Bone marrow (tissue), 2 donors: ENCODE data around the gene ADARB2.
"Not testable (repeated sequence)": the region's sequence is repeated elsewhere in the genome, so short reads cannot be mapped to it uniquely, and the experiment has no call there.

Experiments used
- DNase-seq, 2 donors: peaks; one replicate each; lab custom pipeline; 2025; lab: John Stamatoyannopoulos, UW

Gene ADARB2

DNA sequence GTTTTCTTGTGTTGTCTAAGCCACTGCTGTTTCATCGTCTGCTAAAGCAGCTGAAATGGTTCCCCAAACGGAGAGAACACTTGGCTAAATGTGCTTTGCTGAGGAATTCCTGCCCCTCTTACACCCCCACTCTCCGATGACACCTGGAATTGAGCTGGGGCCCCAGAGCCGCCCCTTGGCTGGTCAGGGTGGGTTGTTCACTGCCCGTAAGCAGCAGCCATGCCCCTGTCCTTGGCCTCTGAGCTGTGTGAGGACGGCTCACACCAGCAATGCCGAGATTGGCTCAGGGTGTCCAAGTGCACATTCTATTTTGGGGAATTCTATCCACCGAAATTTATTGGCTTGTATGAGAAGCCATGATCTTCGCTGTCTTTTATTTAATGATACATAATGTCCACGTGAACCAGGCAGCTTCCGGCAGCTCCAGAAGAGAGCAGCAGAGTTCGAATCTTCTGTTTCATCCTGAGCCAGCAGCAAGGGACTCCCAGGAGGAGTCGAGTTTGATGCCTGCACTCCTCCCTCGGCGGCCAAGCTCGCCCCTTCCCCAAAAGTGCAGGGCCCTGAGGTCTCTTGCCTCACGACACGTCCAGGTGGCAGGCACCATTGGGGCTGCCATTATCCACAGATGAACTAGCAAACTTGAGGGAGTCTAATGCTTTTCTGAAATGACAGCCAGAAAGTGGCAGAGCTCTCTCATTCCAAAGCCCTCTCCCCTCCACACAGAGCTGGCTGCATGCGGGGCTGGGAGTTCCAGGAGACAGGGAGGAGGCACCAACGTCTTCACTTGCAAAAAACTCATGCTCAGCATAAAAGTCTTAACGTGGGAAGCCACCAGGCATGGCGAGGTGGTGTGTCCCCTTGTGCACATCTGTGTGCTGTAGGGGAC lies 567.1 kb downstream of the ADARB2 start:
- no peak for DNase-seq

DNA sequence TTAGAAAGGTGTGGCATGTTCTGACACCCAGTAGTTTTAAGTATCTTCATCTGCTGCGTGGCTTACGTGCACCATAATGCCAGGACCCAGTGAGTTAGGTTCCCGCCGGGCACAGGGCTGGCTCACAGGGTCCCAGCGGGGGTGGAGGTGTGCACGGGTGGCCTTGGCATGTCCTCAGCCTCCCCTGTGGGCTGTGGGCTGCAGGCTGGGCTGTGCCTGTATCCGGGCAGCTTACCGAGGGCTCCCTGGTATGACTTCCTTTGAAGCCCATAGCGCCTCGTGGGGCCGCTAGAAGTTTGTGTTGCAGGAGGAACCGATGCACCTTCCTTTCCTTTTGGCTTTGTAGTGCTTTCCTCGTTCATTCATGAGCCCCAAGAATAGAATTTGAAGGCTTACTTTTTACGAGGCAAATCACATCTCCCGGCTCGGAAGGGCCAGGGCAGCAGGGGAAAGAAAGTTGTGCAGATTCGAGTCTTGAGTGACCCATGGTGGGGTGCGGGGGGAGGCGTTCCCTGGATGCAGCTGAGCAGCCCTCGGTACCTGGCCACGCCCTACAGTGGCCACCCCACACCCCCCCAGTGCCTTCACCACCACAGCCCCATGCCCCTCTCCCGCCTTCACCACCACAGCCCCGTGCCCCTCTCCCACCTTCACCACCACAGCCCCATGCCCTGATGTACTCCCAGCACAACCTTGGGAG lies 568.0 kb downstream of the ADARB2 start:
- DNase-seq, result no peak

DNA sequence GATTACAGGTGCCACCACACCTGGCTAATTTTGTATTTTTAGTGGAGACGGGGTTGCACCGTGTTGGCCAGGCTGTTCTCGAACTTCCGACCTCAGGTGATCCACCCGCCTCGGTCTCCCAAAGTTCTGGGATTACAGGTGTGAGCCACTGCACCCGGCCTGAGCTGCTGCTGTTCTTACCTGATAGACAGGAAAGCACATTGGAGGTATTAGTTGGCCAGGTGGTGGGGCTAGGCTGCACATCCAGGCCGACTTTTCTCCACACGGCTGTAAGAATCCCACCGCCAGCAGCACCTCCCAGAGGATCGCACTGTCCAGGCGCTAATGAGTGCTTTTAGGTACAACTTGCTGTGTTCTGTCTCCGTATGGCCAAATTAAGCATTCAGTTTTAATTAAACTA lies 568.6 kb downstream of the ADARB2 start:
- DNase-seq, result no peak

DNA sequence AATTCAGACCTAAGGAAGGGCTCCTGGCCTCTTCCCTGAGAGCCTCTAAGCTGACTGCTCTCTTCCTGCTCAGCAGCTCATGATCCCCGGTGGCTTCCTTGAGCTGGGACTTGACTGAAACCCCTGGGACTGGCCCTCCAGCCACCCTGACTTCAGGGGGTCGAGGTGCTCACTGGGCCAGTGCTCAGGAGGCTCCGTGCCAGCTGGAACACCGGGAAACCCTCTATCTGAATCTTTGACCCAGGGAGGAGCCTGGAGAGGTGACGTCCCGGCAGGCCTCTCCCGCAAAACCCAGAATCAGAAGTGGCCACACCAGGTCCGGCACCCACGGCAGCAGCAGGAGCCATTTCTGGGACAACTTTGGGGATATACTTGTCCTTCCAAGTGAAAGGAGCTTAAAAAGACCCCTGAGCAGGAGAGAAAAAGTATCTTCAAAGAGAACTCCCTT lies 570.5 kb downstream of the ADARB2 start:
- no peak for DNase-seq

DNA sequence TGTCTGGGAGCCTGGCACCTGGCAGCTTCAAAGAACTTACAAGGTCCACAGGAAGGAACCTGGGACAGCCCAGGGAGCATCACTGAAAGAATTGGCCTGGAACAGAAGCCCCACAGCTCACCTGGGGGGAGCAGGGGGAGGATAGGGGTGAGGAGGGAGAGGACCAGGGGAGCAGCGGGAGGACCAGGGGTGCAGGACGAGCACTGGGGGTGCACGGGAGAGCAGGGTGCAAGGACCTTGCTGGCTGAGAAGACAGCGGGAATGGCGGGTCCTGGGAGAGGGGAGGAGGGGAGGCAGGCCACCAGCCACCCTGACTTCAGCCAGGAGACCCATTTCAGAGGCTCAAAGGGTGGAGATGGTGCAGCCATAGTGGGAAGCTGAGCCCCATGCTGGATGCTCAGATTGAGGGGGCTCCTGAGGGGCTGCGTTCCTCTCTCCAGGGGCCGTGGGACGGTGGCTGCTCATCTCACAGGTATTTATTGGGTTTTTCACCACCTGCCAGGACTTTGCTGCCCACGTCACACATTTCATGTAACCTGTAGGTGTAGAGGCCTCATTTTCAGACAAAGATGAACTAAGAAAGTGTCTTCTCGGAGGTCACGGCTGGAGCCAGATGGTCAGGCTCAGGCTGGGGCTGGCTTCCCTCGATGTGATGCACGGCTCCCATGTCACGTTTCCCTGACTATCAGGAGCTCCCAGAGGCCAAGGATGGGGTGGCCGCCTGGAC lies 571.1 kb downstream of the ADARB2 start:
- DNase-seq, result no peak

DNA sequence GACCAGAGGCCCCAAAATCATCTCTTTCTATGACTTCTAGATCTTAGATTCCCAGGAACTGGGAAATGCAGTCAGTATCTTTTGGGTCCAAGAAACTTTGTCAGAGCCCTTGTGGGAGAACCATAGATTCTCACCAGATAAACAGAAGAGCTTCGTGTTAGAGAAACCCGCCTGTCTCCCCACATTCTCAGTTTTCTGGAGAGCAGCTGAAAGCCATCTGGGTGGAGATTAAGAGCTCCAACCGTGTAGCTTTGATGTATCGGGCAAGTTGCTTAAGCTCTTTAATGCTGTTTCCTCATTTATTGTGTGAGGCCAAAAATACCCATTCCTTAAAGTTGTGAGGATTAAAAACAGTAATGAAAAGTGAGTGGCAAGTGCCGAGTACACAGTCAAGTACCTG lies 573.5 kb downstream of the ADARB2 start:
- no peak for DNase-seq

DNA sequence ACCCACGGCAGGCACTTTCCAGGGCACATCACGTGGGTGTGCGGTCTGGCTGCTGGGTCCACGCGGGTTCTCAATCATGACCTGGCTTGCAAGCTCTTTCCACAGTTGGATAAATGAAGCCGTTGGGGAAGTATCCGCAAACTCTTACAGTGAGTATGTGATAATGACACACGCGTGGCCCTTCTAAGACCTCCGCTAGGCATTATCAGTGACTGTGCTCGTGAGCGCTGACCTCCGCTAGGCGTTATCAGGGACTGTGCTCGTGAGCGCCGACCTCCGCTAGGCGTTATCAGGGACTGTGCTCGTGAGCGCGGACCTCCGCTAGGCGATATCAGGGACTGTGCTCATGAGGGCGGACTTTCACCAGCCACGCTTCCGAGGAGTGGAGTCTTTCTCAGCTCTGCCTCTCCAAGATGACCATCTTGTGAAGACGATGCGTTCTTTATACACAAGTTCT lies 574.1 kb downstream of the ADARB2 start:
- no peak for DNase-seq

DNA sequence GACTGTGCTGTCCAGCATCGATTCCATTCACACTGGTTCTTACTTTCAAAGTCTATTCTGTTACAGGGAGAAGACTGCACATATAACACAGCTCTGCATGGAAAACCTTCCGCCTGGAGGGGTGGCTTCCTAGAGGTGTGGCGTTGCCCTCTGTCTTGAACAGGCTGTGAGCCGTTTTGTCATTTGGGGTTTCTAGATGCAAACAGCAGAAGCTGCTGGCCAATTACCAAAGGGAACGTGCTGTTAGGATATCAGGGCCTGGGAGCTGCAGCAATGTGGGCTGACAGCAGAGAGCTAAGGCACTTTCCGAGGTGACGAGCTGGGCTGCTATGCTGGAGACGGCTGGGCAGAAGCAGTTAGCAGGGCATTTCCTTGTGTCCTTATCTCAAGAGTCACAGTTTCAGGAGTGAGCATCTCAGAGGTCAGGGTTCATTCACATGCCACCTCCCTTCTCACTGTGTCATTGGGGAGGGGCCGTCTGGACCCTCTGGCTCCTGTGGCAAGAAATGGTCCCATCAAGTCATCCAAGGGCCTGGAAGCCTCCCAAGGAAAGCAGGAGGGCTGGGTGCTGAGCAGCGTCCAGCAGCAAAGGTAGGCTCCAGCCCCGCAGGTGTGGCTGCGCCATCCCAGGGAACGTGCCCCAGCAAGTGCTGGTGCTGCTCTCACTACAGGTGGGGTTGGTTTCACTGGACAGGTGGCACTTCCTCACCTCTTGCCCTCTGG lies 574.7 kb downstream of the ADARB2 start:
- no peak for DNase-seq

DNA sequence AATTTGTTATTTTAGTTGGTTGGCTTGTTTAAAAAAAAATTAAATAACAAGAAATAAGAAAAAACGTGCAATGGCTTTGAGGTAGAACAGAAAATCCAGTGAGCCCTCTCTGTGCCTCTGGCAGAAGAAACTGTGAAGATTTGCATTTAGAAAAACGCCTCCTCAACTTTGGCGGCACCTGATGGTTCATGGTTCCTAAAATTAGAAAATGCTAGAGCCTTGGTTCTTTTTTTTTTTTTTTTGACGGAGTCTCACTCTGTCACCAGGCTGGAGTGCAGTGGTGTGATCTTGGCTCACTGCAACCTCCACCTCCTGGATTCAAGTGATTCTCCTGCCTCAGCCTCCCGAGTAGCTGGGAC lies 576.0 kb downstream of the ADARB2 start:
- not testable (repeated sequence) for DNase-seq

DNA sequence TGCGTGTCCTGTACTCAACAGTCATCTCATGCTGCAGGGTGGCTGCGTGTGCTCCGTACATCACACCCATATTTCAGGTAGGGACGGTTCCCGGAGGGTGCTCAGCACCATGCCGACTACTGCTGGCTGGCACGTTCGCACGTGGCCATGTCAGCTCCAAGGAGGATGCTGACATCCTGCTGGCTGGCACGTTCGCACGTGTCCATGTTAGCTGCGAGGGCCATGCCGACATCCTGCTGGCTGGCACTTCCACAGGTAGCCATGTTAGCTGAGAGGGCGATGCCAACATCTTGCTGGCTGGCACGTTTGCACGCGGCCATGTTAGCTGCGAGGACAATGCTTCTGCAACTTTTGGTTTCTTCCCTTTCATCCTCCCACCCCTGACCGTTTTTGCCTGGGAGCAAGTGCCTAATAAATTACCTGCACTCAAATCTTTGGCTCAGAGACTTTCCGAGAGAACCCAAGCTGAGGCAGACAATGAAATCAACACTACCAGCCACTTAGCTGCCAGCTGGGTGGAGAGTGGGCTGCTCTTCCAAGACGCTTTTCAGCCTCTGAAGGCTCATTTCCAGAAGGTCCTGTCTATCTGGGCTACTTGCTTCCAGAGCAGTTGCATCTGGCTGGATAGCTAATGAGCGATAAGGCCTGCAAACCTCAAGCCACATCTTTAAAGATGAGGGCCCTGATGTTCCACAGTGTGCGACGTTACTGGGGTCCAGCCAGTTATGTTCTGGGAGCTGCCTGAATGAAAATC lies 576.6 kb downstream of the ADARB2 start:
- DNase-seq, result no peak

DNA sequence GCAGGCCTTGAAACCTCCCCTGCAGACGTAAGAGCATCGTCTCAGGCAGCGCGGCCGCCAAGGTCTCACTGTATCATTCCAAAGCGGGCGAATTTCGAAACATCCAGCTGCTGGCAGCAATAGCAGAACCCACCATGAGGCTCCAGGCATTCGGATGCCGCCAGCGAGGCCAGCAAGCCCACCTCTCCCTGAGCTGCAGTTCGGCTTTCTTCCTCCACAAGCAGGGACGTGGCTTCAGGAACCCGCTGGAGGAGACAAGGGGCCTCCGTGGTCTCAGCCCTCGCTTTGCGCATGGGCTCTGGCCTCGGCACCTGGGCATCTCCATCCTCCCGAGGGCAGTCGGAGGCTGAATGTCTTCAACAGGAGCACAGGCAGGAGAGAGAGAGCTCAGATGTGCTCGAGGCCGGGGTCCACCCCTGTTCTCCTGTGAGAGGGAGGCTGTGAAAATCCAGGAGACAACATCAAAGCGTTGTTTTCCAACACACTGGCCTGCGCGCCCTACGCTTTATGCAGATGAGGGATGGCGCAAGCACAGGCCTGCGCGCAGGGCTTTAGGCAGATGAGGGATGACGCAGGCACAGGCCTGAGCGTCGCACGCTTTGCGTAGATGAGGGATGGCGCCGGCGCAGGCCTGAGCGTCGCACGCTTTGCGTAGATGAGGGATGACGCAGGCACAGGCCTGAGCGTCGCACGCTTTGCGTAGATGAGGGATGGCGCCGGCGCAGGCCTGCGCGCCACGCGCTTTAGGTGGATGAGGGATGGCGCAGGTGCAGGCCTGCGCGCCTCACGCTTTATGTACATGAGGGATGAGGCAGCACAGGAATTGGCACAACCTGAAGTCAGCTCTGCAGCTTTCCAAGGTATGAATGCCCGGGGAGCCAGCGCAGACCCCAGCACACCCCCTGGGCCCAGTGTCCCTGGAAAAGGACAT lies 577.9 kb downstream of the ADARB2 start:
- no peak for DNase-seq

DNA sequence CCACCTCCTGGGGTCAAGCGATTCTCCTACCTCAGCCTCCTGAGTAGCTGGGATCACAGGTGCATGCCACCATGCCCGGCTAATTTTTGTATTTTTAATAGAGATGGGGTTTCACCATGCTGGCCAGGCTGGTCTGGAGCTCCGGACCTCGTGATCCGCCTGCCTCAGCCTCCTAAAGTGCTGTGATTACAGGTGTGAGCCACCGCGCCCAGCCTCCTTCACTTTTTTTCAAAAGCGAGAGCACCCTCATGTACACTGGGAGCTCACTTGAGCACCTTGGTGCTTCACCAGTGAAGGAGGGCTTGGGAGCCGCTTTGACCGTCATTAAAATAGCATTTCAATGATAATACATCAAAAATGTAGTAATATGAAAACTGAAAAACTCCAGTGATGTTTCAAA lies 578.8 kb downstream of the ADARB2 start:
- DNase-seq, result not testable (repeated sequence)

DNA sequence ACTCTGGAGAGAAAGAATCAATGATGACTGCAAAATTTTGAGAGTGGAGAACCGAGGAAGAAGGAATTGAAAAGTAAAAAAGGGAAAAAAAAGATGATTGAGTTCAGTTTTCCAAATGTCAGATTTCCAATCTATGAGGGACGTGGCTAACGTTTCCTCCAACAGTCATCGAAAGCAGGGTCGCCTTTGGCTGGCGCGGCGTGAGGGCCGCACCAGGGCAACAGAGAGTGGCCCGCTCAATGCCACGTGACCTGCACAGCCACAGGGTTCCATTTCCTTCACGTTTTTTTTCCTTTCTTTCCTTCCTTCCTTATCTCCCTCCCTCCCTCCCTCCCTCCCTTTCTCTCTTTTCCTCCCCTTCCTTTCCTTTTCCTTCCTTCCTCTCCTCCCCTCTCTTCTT lies 579.3 kb downstream of the ADARB2 start:
- no peak for DNase-seq

DNA sequence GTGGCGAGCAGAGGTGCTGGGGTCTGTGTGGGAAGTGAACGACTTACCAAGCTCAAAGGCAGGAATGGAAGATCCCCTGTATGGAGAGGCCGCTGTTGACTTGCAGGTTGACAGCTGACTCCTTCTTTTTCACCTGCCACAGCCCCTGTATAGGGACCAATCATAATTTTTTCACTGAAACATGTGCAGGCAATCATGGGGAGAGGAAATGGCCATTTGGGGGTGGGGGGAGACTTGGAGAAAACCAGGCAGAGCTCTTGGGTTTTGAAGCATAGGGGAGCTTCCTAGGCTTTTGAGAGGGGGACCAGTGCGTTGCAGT lies 579.8 kb downstream of the ADARB2 start:
- no peak for DNase-seq

DNA sequence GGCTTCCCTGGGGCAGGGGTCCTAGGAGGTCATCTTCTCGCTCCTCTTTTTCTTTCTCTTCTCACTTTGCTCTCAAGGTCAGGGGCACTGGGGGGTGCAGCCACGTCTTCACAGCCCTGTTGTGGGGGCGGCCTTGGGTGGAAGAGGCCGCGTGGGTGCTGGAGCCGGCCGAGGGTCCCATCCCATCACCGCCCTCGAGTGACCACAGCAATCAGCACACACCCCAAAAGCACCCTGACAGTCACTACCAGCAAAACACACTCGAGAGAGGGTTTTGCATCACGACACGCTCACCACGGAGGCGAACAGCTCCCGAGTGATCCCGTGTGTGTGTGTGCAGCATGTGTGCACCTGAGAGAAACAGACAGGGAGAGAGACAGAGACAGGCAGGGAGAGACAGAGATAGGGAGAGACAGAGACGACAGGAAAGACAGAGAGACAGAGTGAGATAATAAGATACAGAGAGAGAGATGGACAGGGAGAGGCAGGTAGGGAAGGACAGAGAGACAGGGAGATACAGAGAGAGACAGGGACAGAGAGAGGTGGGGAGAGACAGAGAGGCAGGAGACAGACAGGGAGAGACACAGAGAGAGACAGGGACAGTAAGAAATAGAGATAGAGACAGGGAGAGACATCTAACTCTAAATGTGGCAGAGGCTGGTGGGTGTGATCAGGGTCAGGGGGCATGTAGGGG lies 580.3 kb downstream of the ADARB2 start:
- no peak for DNase-seq

DNA sequence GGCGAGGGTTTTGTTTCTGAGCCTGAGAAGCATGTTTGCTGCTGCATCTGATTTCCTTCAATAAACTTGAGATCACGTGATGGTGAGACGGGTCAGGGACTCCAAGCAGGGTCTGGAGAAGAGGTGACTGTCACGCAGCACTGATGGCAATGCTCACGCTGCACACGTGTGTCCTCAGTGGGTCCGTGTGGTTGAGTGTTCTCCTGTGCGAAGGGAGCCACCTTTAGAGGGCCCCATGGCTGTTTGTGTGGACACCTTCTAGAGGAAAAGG lies 580.8 kb downstream of the ADARB2 start:
- no peak for DNase-seq

DNA sequence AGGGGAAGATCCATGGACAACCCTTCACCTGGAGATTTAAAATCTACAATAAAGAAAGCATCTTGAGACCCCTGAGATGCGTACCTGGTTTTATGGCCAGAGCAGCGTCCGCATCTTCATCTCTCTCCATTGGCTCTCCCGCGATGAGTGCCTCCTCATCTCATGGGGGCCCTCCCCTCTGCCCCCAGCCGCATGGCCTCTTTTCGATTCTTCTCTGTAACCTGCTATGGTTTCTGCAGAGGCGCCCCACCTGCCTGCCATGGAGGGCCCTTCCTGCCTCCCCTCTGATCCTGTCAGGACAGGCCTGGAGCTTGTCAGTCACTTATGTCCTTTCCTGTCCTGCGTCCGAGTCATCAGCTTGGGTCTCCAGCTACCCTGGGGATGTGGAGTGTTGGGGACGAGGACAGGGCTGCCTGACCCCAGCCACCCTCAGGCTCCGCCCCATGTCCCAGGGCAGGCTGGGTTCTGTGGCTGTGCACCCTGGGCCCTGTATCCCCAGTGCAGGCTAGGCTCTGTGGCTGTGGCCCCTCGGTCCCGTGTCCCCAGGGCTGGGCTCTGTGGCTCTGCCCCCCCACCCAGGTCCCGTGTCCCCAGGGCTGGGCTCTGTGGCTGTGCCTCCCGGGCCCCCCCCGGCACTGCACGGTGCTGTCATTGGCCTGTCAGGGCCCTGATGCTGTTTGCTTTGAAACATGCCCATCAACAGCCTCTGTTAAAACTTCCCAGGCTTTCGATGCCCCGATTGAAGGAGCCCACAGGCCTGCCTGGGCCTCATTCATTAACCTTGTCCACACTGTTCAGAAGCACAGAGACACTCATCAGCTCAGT lies 581.3 kb downstream of the ADARB2 start:
- no peak for DNase-seq

DNA sequence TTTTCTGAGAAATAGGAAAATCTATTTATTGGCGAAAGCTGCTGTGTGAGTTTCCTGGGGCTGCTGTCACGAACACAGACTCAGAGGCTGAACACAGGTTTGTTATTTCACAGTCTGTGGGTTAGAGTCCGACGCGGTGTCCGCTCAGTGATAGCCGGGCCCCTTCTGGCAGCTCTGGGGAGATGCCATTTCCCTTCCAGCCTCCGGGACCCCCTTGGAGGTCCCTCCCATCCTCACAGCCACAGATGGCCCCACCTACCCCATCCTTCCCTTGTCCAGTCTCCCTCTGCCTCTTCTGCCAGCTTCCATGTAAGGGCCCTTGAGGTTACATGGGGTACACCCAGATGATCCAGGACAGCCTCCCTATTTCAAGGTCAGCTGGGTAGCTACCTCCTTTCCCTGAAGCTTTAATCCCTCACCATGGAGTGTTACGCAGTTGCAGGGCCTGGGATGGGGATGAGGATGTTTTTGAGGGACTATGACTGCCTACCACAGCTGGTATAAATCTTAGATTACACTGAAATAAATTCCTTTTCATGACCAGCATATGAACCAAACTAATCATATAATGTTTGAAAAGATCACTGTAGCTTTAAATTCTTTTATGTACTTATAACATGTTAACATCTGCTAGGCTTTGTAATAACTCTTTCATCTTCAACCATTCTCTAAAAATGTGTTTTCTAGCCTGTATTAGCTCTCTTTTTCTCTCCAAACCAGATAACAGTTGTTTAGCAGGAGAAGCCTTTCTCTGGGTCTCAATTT lies 582.6 kb downstream of the ADARB2 start:
- DNase-seq, result no peak
